ENCODE data around the gene CD2AP. TPM values are rescaled to one million over a fixed set of nuclear protein-coding genes. Genes with fewer than 3 reads are reported as not detected.
"Not testable (repeated sequence)": the region's sequence is repeated elsewhere in the genome, so short reads cannot be mapped to it uniquely, and the experiment has no call there.

The CD2AP gene
- total RNA-seq, 2 donors from 2014 or later: 58.1 to 62.4 TPM

DNA sequence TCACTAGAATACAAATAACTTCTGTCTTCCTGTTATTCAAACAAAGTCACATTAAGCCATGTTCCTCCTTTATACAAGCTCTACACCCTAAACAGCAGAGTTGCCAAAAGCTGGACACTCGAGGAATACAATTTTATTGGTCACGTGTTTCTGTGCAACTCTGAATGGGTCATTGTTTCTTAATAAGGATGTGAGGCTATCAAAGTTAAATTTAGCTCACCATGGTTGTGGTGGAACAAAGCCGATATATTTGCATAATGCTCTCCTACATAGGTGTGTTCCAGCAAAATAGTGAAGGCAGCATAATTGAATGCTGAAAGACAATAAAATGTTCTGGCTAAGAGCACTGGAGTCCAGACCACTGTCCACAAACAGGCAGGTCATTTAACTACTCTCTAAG is 36.9 kb upstream of the CD2AP start:
- DNase-seq: no peak
- no peaks in the 10 kb centered on the region for H3K36me3 Mint-ChIP-seq (ENCODE audit: low read depth)
- no peak overlapping the region for H3K27ac Mint-ChIP-seq
- TF ChIP-seq CTCF (conservative IDR thresholded peaks at IDR 0.05): no peak
- H3K4me3 ChIP-seq (ENCODE audit: low read length): no peak overlapping the region
- no peaks in the 10 kb centered on the region for H3K36me3 ChIP-seq (ENCODE audit: control insufficient read depth, insufficient read depth, low read length)
- no peak overlapping the region for H3K9ac ChIP-seq (ENCODE audit: extremely low read depth, low read length, poor library complexity, severe bottlenecking)
- H3K27me3 Mint-ChIP-seq (ENCODE audit: insufficient read depth): no peaks in the 10 kb centered on the region
- no peaks in the 10 kb centered on the region for H3K4me1 Mint-ChIP-seq
- no peaks in the 10 kb centered on the region for H3K27me3 ChIP-seq (ENCODE audit: control insufficient read depth, insufficient read depth, low read length, poor library complexity, severe bottlenecking)
- no peaks in the 10 kb centered on the region for H3K4me1 ChIP-seq (ENCODE audit: control insufficient read depth, insufficient read depth, low read length)
- no peak overlapping the region for H3K4me3 Mint-ChIP-seq
- H3K9me3 ChIP-seq (ENCODE audit: control insufficient read depth, low read length): no peaks in the 10 kb centered on the region
- no peak overlapping the region for H3K27ac ChIP-seq (ENCODE audit: low read depth, low read length)
- peaks cover 16% of the 10 kb centered on the region for H3K9me3 Mint-ChIP-seq
- 89 to 93% methylated on average over 3 of the region's 3 CpGs for WGBS, 2 experiments (ENCODE audit: insufficient coverage in 1 of 2, insufficient read length in 1 of 2)

GRCh38 chr6:47444964-47445363 is 32.6 kb upstream of the CD2AP start:
- not testable (repeated sequence) for H3K4me1 ChIP-seq (ENCODE audit: control insufficient read depth, insufficient read depth, low read length); H3K27ac Mint-ChIP-seq; H3K4me1 Mint-ChIP-seq; H3K4me3 Mint-ChIP-seq; H3K9ac ChIP-seq (ENCODE audit: extremely low read depth, low read length, poor library complexity, severe bottlenecking); DNase-seq; H3K9me3 ChIP-seq (ENCODE audit: control insufficient read depth, low read length); H3K36me3 ChIP-seq (ENCODE audit: control insufficient read depth, insufficient read depth, low read length); H3K36me3 Mint-ChIP-seq (ENCODE audit: low read depth); H3K27me3 ChIP-seq (ENCODE audit: control insufficient read depth, insufficient read depth, low read length, poor library complexity, severe bottlenecking); H3K27ac ChIP-seq (ENCODE audit: low read depth, low read length); H3K27me3 Mint-ChIP-seq (ENCODE audit: insufficient read depth); H3K4me3 ChIP-seq (ENCODE audit: low read length)
- H3K9me3 Mint-ChIP-seq: peaks cover 16% of the 10 kb centered on the region
- WGBS, 2 experiments (ENCODE audit: insufficient coverage in 1 of 2, insufficient read length in 1 of 2): 90 to 100% methylated on average over 2 to 3 of the region's 3 CpGs

- H3K4me3 ChIP-seq (ENCODE audit: low read length): no peak overlapping the region
- Mint-ChIP-seq H3K9me3 (peaks cover 16% of the 10 kb centered on the region), H3K27me3 (ENCODE audit: insufficient read depth) (no peaks in the 10 kb centered on the region), H3K4me3 (no peak overlapping the region), H3K27ac (no peak overlapping the region), H3K36me3 (ENCODE audit: low read depth) (no peaks in the 10 kb centered on the region), H3K4me1 (no peaks in the 10 kb centered on the region)
- no peak overlapping the region for H3K9ac ChIP-seq (ENCODE audit: extremely low read depth, low read length, poor library complexity, severe bottlenecking)
- H3K9me3 ChIP-seq (ENCODE audit: control insufficient read depth, low read length): no peaks in the 10 kb centered on the region
- 82 to 89% methylated on average over 1 to 3 of the region's 3 CpGs for WGBS, 2 experiments (ENCODE audit: insufficient coverage in 1 of 2, insufficient read length in 1 of 2)
- no peak for TF ChIP-seq CTCF (conservative IDR thresholded peaks at IDR 0.05)
- DNase-seq: no peak
- H3K27me3 ChIP-seq (ENCODE audit: control insufficient read depth, insufficient read depth, low read length, poor library complexity, severe bottlenecking): no peaks in the 10 kb centered on the region
- H3K27ac ChIP-seq (ENCODE audit: low read depth, low read length): no peak overlapping the region
- H3K36me3 ChIP-seq (ENCODE audit: control insufficient read depth, insufficient read depth, low read length): no peaks in the 10 kb centered on the region
- no peaks in the 10 kb centered on the region for H3K4me1 ChIP-seq (ENCODE audit: control insufficient read depth, insufficient read depth, low read length)
These were observed 30.8 kb upstream of the CD2AP start for GRCh38 chr6:47446669-47447330.

- WGBS, 2 experiments (ENCODE audit: insufficient coverage in 1 of 2, insufficient read length in 1 of 2): no CpG with 5 or more reads among the region's 1 CpG
- H3K27me3 Mint-ChIP-seq (ENCODE audit: insufficient read depth): no peaks in the 10 kb centered on the region
These were observed 29.9 kb upstream of the CD2AP start for GRCh38 chr6:47447722-47448121.

More at GRCh38 chr6:47447722-47448121, 29.9 kb upstream of the CD2AP start:
- H3K4me3 ChIP-seq (ENCODE audit: low read length): no peak overlapping the region
- Mint-ChIP-seq H3K4me1 (no peaks in the 10 kb centered on the region), H3K36me3 (ENCODE audit: low read depth) (no peaks in the 10 kb centered on the region), H3K27ac (no peak overlapping the region), H3K9me3 (peaks cover 16% of the 10 kb centered on the region), H3K4me3 (no peak overlapping the region)
- TF ChIP-seq CTCF (conservative IDR thresholded peaks at IDR 0.05): no peak
- H3K27me3 ChIP-seq (ENCODE audit: control insufficient read depth, insufficient read depth, low read length, poor library complexity, severe bottlenecking): no peaks in the 10 kb centered on the region
- DNase-seq: no peak
- no peaks in the 10 kb centered on the region for H3K4me1 ChIP-seq (ENCODE audit: control insufficient read depth, insufficient read depth, low read length)
- H3K9me3 ChIP-seq (ENCODE audit: control insufficient read depth, low read length): no peaks in the 10 kb centered on the region
- no peak overlapping the region for H3K27ac ChIP-seq (ENCODE audit: low read depth, low read length)
- H3K36me3 ChIP-seq (ENCODE audit: control insufficient read depth, insufficient read depth, low read length): no peaks in the 10 kb centered on the region
- no peak overlapping the region for H3K9ac ChIP-seq (ENCODE audit: extremely low read depth, low read length, poor library complexity, severe bottlenecking)

Data from endodermal cell (in vitro differentiated cells).